ENCODE data around the gene CR2. TPM values are rescaled to one million over a fixed set of nuclear protein-coding genes. Genes with fewer than 3 reads are reported as not detected.

Gene CR2
- under 1 TPM in 1 of 2 experiments, not detected in 1; 0.05 TPM for total RNA-seq

GRCh38 chr1:207454046-207454964 is at the start of gene CR2:
Gene CR2 (plus strand): TSS chr1:207454328. CDS start chr1:207454419, 91 bp downstream.

GRCh38 chr1:207495801-207496792 is 42.0 kb downstream of the CR2 start, which contains the start of gene CR1:
Gene CR1 (plus strand): TSS chr1:207496157. CDS start chr1:207496268, 111 bp downstream.

Other genes starting within 250 kb of the CR2 start
- gene CD55, start 132.7 kb upstream of the CR2 start, total RNA-seq: 100 to 1,000 TPM; 126 to 132 TPM
- under 1 TPM; 0.13 to 0.26 TPM for gene CR1, start 41.8 kb downstream of the CR2 start, total RNA-seq
- gene CR1L, start 190.8 kb downstream of the CR2 start, total RNA-seq: not detected